ENCODE data around the gene USP48. TPM values are rescaled to one million over a fixed set of nuclear protein-coding genes. Genes with fewer than 3 reads are reported as not detected.
"Not testable (repeated sequence)": the region's sequence is repeated elsewhere in the genome, so short reads cannot be mapped to it uniquely, and the experiment has no call there.

The USP48 gene
- total and polyA plus RNA-seq, 12 donors = 35.9 to 156 (median 86.4) TPM

- WGBS, 4 donors = 93 to 96% (median 94%) methylated on average over 6 to 17 of the region's 17 CpGs; no CpG with 5 or more reads in 1 of the 4 donors
- intact Hi-C loops (cut with DNase I) = no loop called here
- Histone ChIP-seq H3K4me3 (no peak overlapping the region), H3K27ac (no peak overlapping the region), H3K4me1 (replicated peaks in 1 of 2) (no peaks in the 10 kb centered on the region), H3K9me3 (replicated peaks in 1 of 3) (no peaks in the 10 kb centered on the region), H3K36me3 (replicated peaks in 1 of 2) (peaks cover 0 to 95% of the 10 kb centered on the region in 2 donors), H3K27me3 (no peaks in the 10 kb centered on the region)
- no peak for TF ChIP-seq POLR2A (IDR thresholded peaks at IDR 0.05)
- DNase-seq = no peak
These were observed 46.3 kb upstream of the USP48 start for GRCh38 chr1:21829294-21829693.

GRCh38 chr1:21828506-21829210 lies 45.7 kb upstream of the USP48 start:
- 80 to 89% (median 85%) methylated on average over 2 to 28 of the region's 28 CpGs for WGBS, 4 donors
- H3K4me1 ChIP-seq (replicated peaks in 1 of 2) = no peaks in the 10 kb centered on the region
- no peak for TF ChIP-seq CTCF (IDR thresholded peaks at IDR 0.05)
- no peak for TF ChIP-seq POLR2A (IDR thresholded peaks at IDR 0.05)
- no peak overlapping the region for H3K27ac ChIP-seq
- peak in 1 of 7 donors; percentile 21 for DNase-seq
- intact Hi-C loops (cut with DNase I) = no loop called here
- H3K4me3 ChIP-seq = no peak overlapping the region
- H3K36me3 ChIP-seq (replicated peaks in 1 of 2) = peaks cover 0 to 95% of the 10 kb centered on the region in 2 donors
- no peaks in the 10 kb centered on the region for H3K27me3 ChIP-seq
- H3K9me3 ChIP-seq (replicated peaks in 1 of 3) = no peaks in the 10 kb centered on the region

GRCh38 chr1:21828075-21828474 lies 45.1 kb upstream of the USP48 start:
- DNase-seq = no peak
- no peaks in the 10 kb centered on the region for H3K27me3 ChIP-seq
- H3K36me3 ChIP-seq (replicated peaks in 1 of 2) = peaks cover 0 to 95% of the 10 kb centered on the region in 2 donors
- H3K9me3 ChIP-seq (replicated peaks in 1 of 3) = no peaks in the 10 kb centered on the region
- no peak overlapping the region for H3K27ac ChIP-seq
- no peak for TF ChIP-seq POLR2A (IDR thresholded peaks at IDR 0.05)
- TF ChIP-seq CTCF (IDR thresholded peaks at IDR 0.05) = no peak
- intact Hi-C loops (cut with DNase I) = no loop called here
- H3K4me1 ChIP-seq (replicated peaks in 1 of 2) = no peaks in the 10 kb centered on the region
- H3K4me3 ChIP-seq = no peak overlapping the region
- 82 to 90% (median 86%) methylated on average over 3 to 13 of the region's 13 CpGs for WGBS, 4 donors

GRCh38 chr1:21827141-21827679 lies 44.3 kb upstream of the USP48 start:
- Histone ChIP-seq H3K27ac (no peak overlapping the region), H3K9me3 (replicated peaks in 1 of 3) (no peaks in the 10 kb centered on the region), H3K4me1 (replicated peaks in 1 of 2) (no peaks in the 10 kb centered on the region), H3K36me3 (replicated peaks in 1 of 2) (peaks cover 0 to 90% of the 10 kb centered on the region in 2 donors), H3K27me3 (no peaks in the 10 kb centered on the region), H3K4me3 (no peak overlapping the region)
- 91 to 96% (median 94%) methylated on average over 5 of the region's 5 CpGs for WGBS, 4 donors
- no peak for DNase-seq
- TF ChIP-seq POLR2A (IDR thresholded peaks at IDR 0.05) (no peak), CTCF (IDR thresholded peaks at IDR 0.05) (no peak)
- intact Hi-C loops (cut with DNase I) = no loop called here

GRCh38 chr1:21826694-21827093 lies 43.7 kb upstream of the USP48 start:
- intact Hi-C loops (cut with DNase I); H3K27ac ChIP-seq; DNase-seq; H3K4me3 ChIP-seq; H3K4me1 ChIP-seq (replicated peaks in 1 of 2); H3K9me3 ChIP-seq (replicated peaks in 1 of 3); H3K27me3 ChIP-seq: not testable (repeated sequence)
- WGBS, 4 donors = 92 to 96% (median 95%) methylated on average over 10 of the region's 10 CpGs
- peaks cover 0 to 85% of the 10 kb centered on the region in 2 donors for H3K36me3 ChIP-seq (replicated peaks in 1 of 2)

All from adrenal gland (tissue), 12 donors.